AG09309 (cell line): ENCODE data around the gene TAPBP.
"Not testable (repeated sequence)": the region's sequence is repeated elsewhere in the genome, so short reads cannot be mapped to it uniquely, and the experiment has no call there.

Source experiments
- DNase-seq: peaks from one replicate; pipeline ENCODE4 v3.0.0-alpha.2; 2010; ENCODE audit warnings: low read depth
- H3K4me3 ChIP-seq: 2 replicates; pipeline ENCODE4 v1.5.1; 2011; ENCODE audit warnings: mild to moderate bottlenecking, low read depth, low read length, moderate library complexity; ENCODE audit not compliant: control insufficient read depth
- CTCF ChIP-seq: IDR thresholded peaks from 2 replicates; pipeline ENCODE4 v1.5.1; 2011; ENCODE audit warnings: mild to moderate bottlenecking, low read depth, low read length, inconsistent platforms; ENCODE audit not compliant: insufficient read depth, control insufficient read depth; ENCODE audit errors: missing control alignments

TAPBP gene

GRCh38 chr6:33344701-33345697 lies 31.1 kb upstream of the TAPBP start:
- no peak overlapping the region for H3K4me3 ChIP-seq
- peak; percentile 43 for TF ChIP-seq CTCF
- DNase-seq = peak; percentile 81

- no peak for TF ChIP-seq CTCF
Measured at GRCh38 chr6:33343953-33344611, 30.2 kb upstream of the TAPBP start.

GRCh38 chr6:33343606-33343952 lies 29.7 kb upstream of the TAPBP start:
- H3K4me3 ChIP-seq, DNase-seq: not testable (repeated sequence)

More at GRCh38 chr6:33343953-33344611, 30.2 kb upstream of the TAPBP start:
- DNase-seq = no peak
- H3K4me3 ChIP-seq = no peak overlapping the region

- H3K4me3 ChIP-seq = no peak overlapping the region
- DNase-seq = no peak
- TF ChIP-seq CTCF = no peak
Measured at GRCh38 chr6:33339193-33339592, 25.3 kb upstream of the TAPBP start.

GRCh38 chr6:33336495-33336894 lies 22.6 kb upstream of the TAPBP start:
- no peak for DNase-seq
- no peak overlapping the region for H3K4me3 ChIP-seq
- TF ChIP-seq CTCF = no peak

- no peak for TF ChIP-seq CTCF
- DNase-seq = no peak
- H3K4me3 ChIP-seq = no peak overlapping the region
Measured at GRCh38 chr6:33335916-33336315, 22.0 kb upstream of the TAPBP start.

GRCh38 chr6:33333666-33334065 lies 19.8 kb upstream of the TAPBP start:
- DNase-seq = no peak
- no peak overlapping the region for H3K4me3 ChIP-seq
- no peak for TF ChIP-seq CTCF
